Transverse colon (tissue), 4 donors: ENCODE data around the gene DHCR24. TPM values are rescaled to one million over a fixed set of nuclear protein-coding genes. Genes with fewer than 3 reads are reported as not detected.

Experiments
- DNase-seq: peaks from one replicate; pipeline ENCODE4 v3.0.0-alpha.2; 2019
- H3K27ac ChIP-seq, 4 donors: fragments of 200-600 bp; sonication (generic); 2 replicates each; pipeline ENCODE4 v1.5.1; 2016 to 2018; ENCODE audit warnings: inconsistent platforms in 4 of 4
- H3K27me3 ChIP-seq: fragments of 200-600 bp; sonication (generic); 2 replicates; pipeline ENCODE4 v1.5.1; 2017; ENCODE audit warnings: inconsistent platforms
- H3K36me3 ChIP-seq, 4 donors: fragments of 200-600 bp; sonication (generic); 2 replicates each; pipeline ENCODE4 v1.5.1; 2017 to 2019; ENCODE audit warnings: inconsistent platforms in 4 of 4
- H3K4me1 ChIP-seq, 4 donors: fragments of 200-600 bp; sonication (generic); 2 replicates each; pipeline ENCODE4 v1.5.1; 2017 to 2020; ENCODE audit warnings: inconsistent platforms in 4 of 4
- H3K4me3 ChIP-seq, 4 donors: fragments of 200-600 bp; sonication (generic); 1 replicate in 1 of 4; 2 replicates in 3 of 4; pipeline versions ENCODE4 v1.5.1 to v1.6.1; 2017 to 2019; ENCODE audit warnings: inconsistent platforms in 4 of 4
- H3K9me3 ChIP-seq, 2 donors: fragments of 200-600 bp; sonication (generic); 2 replicates each; pipeline ENCODE4 v1.5.1; 2017 to 2019; ENCODE audit warnings: inconsistent platforms in 2 of 2
- EP300 ChIP-seq: sonication (generic); formaldehyde crosslinking; IDR thresholded peaks from one replicate; pipeline ENCODE4 v1.6.1; 2017; ENCODE audit warnings: antibody characterized with exemption, low read depth
- POLR2A ChIP-seq: fragments of 450-650 bp; IDR thresholded peaks from one replicate; pipeline ENCODE4 v1.6.1; 2016; ENCODE audit warnings: antibody characterized with exemption, mild to moderate bottlenecking, moderate library complexity
- POLR2AphosphoS5 ChIP-seq, 3 donors: sonication (generic); formaldehyde crosslinking; IDR thresholded peaks; one replicate each; pipeline ENCODE4 v1.6.1; 2016; ENCODE audit warnings: antibody characterized with exemption in 3 of 3
- WGBS, 2 donors: methylation state at CpG; one replicate each; pipeline ENCODE4 v1.1.5; 2018; ENCODE audit warnings: low coverage in 1 of 2; 5-methylcytosine and 5-hydroxymethylcytosine counted together
- in situ Hi-C, 4 donors: fragments of 200-750 bp; cut with MboI; loops; one replicate each; pipeline versions ENCODE4 v1.15.0 to v1.15.1; 2017; ENCODE audit warnings: low sequenced_read_pairs in 3 of 4, low pct_ligation_motif_present in 1 of 4, low pct_unique_long_range_greater_than_20kb in 1 of 4
- intact Hi-C: fragments of 100-400 bp; cut with DNase I; formaldehyde crosslinking; loops from one replicate; pipeline ENCODE4 v1.15.1; 2023; ENCODE audit warnings: low total_unique reads
- total RNA-seq, 4 donors: library from RNA; depleted of rRNA; stranded (reverse); fragments of >200 nt; gene quantifications; one replicate each; pipeline ENCODE4 v1.1.0, GENCODE V29; 2016
- TF ChIP-seq, protein P1 (sequence below), 5 experiments: fragments of 200-600 bp in 3 of 5; fragments of 450-650 bp in 2 of 5; sonication (generic) in 3 of 5; IDR thresholded peaks; 1 replicate in 2 of 5; 2 replicates in 3 of 5; pipeline ENCODE4 v1.5.1; 2016 to 2017; ENCODE audit warnings: antibody characterized with exemption in 5 of 5, inconsistent platforms in 3 of 5, mild to moderate bottlenecking in 2 of 5, moderate library complexity in 1 of 5

Gene DHCR24
- total RNA-seq, 4 donors from 2014 or later: 71.5 to 222 (median 137) TPM

DNA sequence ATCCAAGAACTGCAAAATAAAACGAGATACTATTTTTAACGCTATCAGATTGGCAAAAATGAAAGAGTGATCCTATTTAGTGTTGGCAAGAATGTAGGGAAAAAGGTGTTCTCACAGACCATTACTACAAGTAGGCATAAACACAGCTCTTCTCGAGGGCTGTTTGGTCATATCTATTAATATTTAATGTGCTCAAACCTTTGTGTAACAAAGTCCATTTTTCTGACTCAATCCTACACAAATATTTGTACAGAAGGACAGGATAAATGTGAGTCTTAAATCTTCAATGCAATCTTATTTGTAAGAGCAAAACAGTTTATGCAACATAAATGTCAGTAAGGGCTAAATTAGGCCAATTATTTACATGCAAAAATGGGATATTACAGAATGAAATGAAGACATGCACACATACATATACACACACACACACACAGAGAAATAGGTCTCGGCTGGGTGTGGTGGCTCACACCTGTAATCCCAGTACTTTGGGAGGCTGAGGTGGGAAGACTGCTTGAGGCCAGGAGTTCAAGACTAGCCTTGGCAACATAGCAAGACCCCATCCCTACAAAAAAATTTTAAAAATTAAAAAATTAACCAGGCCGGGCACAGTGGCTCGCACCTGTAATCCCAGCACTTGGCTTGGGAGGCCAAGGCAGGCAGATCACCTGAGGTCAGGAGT, 17.7 kb downstream of the DHCR24 start:
- intact Hi-C loops: no loop called here

GRCh38 chr1:54867717-54868057, 19.3 kb downstream of the DHCR24 start:
- in situ Hi-C loops (no loop called here), intact Hi-C loops (no loop called here)
- H3K27ac ChIP-seq: no peak overlapping the region
- no peak overlapping the region for H3K4me3 ChIP-seq
- TF ChIP-seq POLR2AphosphoS5 (IDR thresholded peaks at IDR 0.05): no peak
- no peak for TF ChIP-seq EP300
- no peak for TF ChIP-seq POLR2A
- TF ChIP-seq, protein P1, sequence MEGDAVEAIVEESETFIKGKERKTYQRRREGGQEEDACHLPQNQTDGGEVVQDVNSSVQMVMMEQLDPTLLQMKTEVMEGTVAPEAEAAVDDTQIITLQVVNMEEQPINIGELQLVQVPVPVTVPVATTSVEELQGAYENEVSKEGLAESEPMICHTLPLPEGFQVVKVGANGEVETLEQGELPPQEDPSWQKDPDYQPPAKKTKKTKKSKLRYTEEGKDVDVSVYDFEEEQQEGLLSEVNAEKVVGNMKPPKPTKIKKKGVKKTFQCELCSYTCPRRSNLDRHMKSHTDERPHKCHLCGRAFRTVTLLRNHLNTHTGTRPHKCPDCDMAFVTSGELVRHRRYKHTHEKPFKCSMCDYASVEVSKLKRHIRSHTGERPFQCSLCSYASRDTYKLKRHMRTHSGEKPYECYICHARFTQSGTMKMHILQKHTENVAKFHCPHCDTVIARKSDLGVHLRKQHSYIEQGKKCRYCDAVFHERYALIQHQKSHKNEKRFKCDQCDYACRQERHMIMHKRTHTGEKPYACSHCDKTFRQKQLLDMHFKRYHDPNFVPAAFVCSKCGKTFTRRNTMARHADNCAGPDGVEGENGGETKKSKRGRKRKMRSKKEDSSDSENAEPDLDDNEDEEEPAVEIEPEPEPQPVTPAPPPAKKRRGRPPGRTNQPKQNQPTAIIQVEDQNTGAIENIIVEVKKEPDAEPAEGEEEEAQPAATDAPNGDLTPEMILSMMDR (IDR thresholded peaks at IDR 0.05): no peak
- 76 to 100% methylated on average over 1 to 4 of the region's 4 CpGs for WGBS, 2 donors
- H3K9me3 ChIP-seq: no peaks in the 10 kb centered on the region
- no peaks in the 10 kb centered on the region for H3K4me1 ChIP-seq
- H3K36me3 ChIP-seq: no peaks in the 10 kb centered on the region
- no peaks in the 10 kb centered on the region for H3K27me3 ChIP-seq
- no peak for DNase-seq

More for the DNA sequence above, 17.7 kb downstream of the DHCR24 start:
- no peak overlapping the region for H3K4me3 ChIP-seq
- no peak overlapping the region for H3K27ac ChIP-seq
- H3K27me3 ChIP-seq: no peaks in the 10 kb centered on the region
- DNase-seq: no peak
- no peaks in the 10 kb centered on the region for H3K9me3 ChIP-seq
- in situ Hi-C loops: no loop called here
- H3K36me3 ChIP-seq: no peaks in the 10 kb centered on the region
- no peaks in the 10 kb centered on the region for H3K4me1 ChIP-seq
- 86 to 89% methylated on average over 6 of the region's 6 CpGs for WGBS, 2 donors
- TF ChIP-seq, protein P1 (IDR thresholded peaks at IDR 0.05): no peak
- no peak for TF ChIP-seq POLR2A
- TF ChIP-seq POLR2AphosphoS5 (IDR thresholded peaks at IDR 0.05): no peak
- TF ChIP-seq EP300: no peak

GRCh38 chr1:54866801-54867716, 19.9 kb downstream of the DHCR24 start:
- DNase-seq: peak; percentile 33
- TF ChIP-seq POLR2AphosphoS5 (IDR thresholded peaks at IDR 0.05) (no peak), POLR2A (no peak)
- Histone ChIP-seq H3K36me3 (no peaks in the 10 kb centered on the region), H3K27ac (no peak overlapping the region), H3K9me3 (no peaks in the 10 kb centered on the region), H3K4me3 (no peak overlapping the region), H3K4me1 (no peaks in the 10 kb centered on the region), H3K27me3 (no peaks in the 10 kb centered on the region)
- intact Hi-C loops (no loop called here), in situ Hi-C loops (no loop called here)
- 43% methylated on average over 4 of the region's 4 CpGs; no CpG with 5 or more reads in 1 of the 2 donors for WGBS, 2 donors

GRCh38 chr1:54865238-54866073, 21.5 kb downstream of the DHCR24 start:
- H3K36me3 ChIP-seq: no peaks in the 10 kb centered on the region

More at GRCh38 chr1:54865238-54866073, 21.5 kb downstream of the DHCR24 start:
- Histone ChIP-seq H3K9me3 (no peaks in the 10 kb centered on the region), H3K27me3 (no peaks in the 10 kb centered on the region), H3K27ac (no peak overlapping the region), H3K4me1 (no peaks in the 10 kb centered on the region), H3K4me3 (no peak overlapping the region)
- 74% methylated on average over 17 of the region's 17 CpGs; no CpG with 5 or more reads in 1 of the 2 donors for WGBS, 2 donors
- intact Hi-C loops: no loop called here
- in situ Hi-C loops: no loop called here
- DNase-seq: no peak
- TF ChIP-seq, protein P1 (IDR thresholded peaks at IDR 0.05): no peak
- TF ChIP-seq EP300 (no peak), POLR2A (no peak), POLR2AphosphoS5 (IDR thresholded peaks at IDR 0.05) (no peak)
